WTC11 (cell line): ENCODE data around the gene ZFPL1. TPM values are rescaled to one million over a fixed set of nuclear protein-coding genes. Genes with fewer than 3 reads are reported as not detected.

Experiments used
- ATAC-seq: fragments of 200-7000 bp; cut with Tn5 transposase; 2 replicates; pipeline ENCODE4 v1.10.0; 2021; ENCODE audit warnings: mild to moderate bottlenecking, moderate library complexity
- CTCF ChIA-PET: fragments of 300-600 bp; sonication (Branson Sonifier 250); formaldehyde crosslinking; loops from one replicate; lab custom pipeline; 2021; ENCODE audit warnings: antibody characterized with exemption; lab: Charles Lee
- POLR2A ChIA-PET: fragments of 350-600 bp; sonication (Branson Sonifier 250); formaldehyde crosslinking; loops from one replicate; lab custom pipeline; 2021; ENCODE audit warnings: antibody characterized with exemption; lab: Charles Lee
- DNase-seq: peaks from one replicate; pipeline ENCODE4 v3.0.0; 2021; ENCODE audit warnings: low spot score
- H3K27ac Mint-ChIP-seq: 2 replicates; pipeline ENCODE4 v1.8.0; 2021; ENCODE audit warnings: mixed read lengths
- H3K27me3 Mint-ChIP-seq: 2 replicates; pipeline ENCODE4 v1.8.0; 2021; ENCODE audit warnings: low read depth, mild to moderate bottlenecking, moderate library complexity, mixed read lengths
- H3K36me3 Mint-ChIP-seq: 2 replicates; pipeline ENCODE4 v1.8.0; 2021; ENCODE audit warnings: mixed read lengths
- H3K4me1 Mint-ChIP-seq: 2 replicates; pipeline ENCODE4 v1.8.0; 2022; ENCODE audit warnings: mixed read lengths
- H3K4me3 Mint-ChIP-seq: 2 replicates; pipeline ENCODE4 v1.8.0; 2021; ENCODE audit warnings: mild to moderate bottlenecking, moderate library complexity, mixed read lengths
- H3K9me3 Mint-ChIP-seq: 2 replicates; pipeline ENCODE4 v1.8.0; 2021; ENCODE audit warnings: mixed read lengths
- AR ChIP-seq: fragments of 250-450 bp; sonication (Bioruptor Pico); IDR thresholded peaks from 2 replicates; pipeline ENCODE4 v1.9.0; 2021; ENCODE audit warnings: mild to moderate bottlenecking
- ARID4B ChIP-seq: sonication (generic); formaldehyde crosslinking; IDR thresholded peaks from 2 replicates; pipeline ENCODE4 v1.8.0; 2023; ENCODE audit warnings: missing genetic modification reagents, mild to moderate bottlenecking, borderline replicate concordance
- GTF2I ChIP-seq: fragments of 250-450 bp; sonication (Bioruptor Pico); conservative IDR thresholded peaks from 2 replicates; pipeline ENCODE4 v1.4.0; 2021; ENCODE audit warnings: mild to moderate bottlenecking
- NFYB ChIP-seq: sonication (generic); formaldehyde crosslinking; conservative IDR thresholded peaks from 2 replicates; pipeline ENCODE4 v1.8.0; 2022; ENCODE audit warnings: low read depth, missing genetic modification reagents
- ZBTB21 ChIP-seq: sonication (generic); formaldehyde crosslinking; IDR thresholded peaks from 2 replicates; pipeline ENCODE4 v1.8.1; 2023; ENCODE audit warnings: mild to moderate bottlenecking, missing genetic modification reagents, borderline replicate concordance
- total RNA-seq: library from RNA; stranded (reverse); gene quantifications from 3 replicates; pipeline ENCODE4 v1.2.3, GENCODE V29; 2021
- TF ChIP-seq, protein P1 (sequence below): sonication (generic); formaldehyde crosslinking; IDR thresholded peaks from 2 replicates; pipeline ENCODE4 v1.8.1; 2022; ENCODE audit warnings: mild to moderate bottlenecking, missing genetic modification reagents, moderate library complexity, borderline replicate concordance
- TF ChIP-seq, protein P2 (sequence below): fragments of 250-450 bp; sonication (Bioruptor Pico); IDR thresholded peaks from 2 replicates; pipeline ENCODE4 v1.9.0; 2021; ENCODE audit warnings: mild to moderate bottlenecking, borderline replicate concordance

Gene ZFPL1
- total RNA-seq, 1 experiment from 2014 or later, result 33.8 TPM

DNA sequence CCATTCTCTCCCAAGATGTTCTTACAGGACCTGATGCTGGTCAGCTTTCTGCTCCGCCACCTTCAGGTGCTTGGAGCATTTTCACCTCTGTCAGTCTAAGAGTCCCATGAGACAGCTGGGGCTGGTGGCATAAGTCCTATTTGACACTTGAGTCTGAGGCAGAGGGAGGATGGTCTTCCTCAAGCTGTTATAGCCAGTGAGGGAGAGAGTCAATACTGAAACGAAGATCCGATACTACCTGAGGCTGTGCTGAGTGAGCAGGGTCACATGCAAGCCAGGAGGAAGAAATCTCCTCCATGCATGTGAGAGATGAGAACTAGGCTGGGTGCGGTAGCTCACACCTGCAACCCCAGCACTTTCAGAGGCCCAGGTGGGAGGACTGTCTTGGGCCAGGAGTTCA lies 5.6 kb downstream of the ZFPL1 start:
- 0 out of 2 replicates have a peak, but pooled peaks cover 4% of the 10 kb centered on the region for H3K4me1 Mint-ChIP-seq
- H3K9me3 Mint-ChIP-seq, result no peaks in the 10 kb centered on the region
- CTCF ChIA-PET, result interaction anchor here (1.4 to 2.7 kb wide), 4 partner anchors 12 to 241 kb away, joined by 4 to 11 read pairs (median 7); partner anchors contain the start of gene ARL2
- H3K27ac Mint-ChIP-seq, result no peak overlapping the region
- no peak for ATAC-seq
- no peak for TF ChIP-seq AR (CRISPR knock-in tag)
- TF ChIP-seq, all 79 proteins: peak for 0
- peaks cover 3% of the 10 kb centered on the region for H3K36me3 Mint-ChIP-seq
- no peak for DNase-seq
- no peaks in the 10 kb centered on the region for H3K27me3 Mint-ChIP-seq
- POLR2A ChIA-PET, result interaction anchor here (0.6 kb wide), 1 partner anchor 60 kb away, joined by 3 read pairs; no protein-coding TSS in a partner anchor
- H3K4me3 Mint-ChIP-seq, result no peak overlapping the region

GRCh38 chr11:65090628-65091027 lies 6.6 kb downstream of the ZFPL1 start:
- H3K27ac Mint-ChIP-seq, result no peak overlapping the region

More at GRCh38 chr11:65090628-65091027, 6.6 kb downstream of the ZFPL1 start:
- Mint-ChIP-seq H3K4me1 (peaks cover under 1% of the 10 kb centered on the region), H3K4me3 (no peak overlapping the region), H3K9me3 (no peaks in the 10 kb centered on the region), H3K27me3 (no peaks in the 10 kb centered on the region), H3K36me3 (peaks cover 2% of the 10 kb centered on the region)
- ChIA-PET POLR2A (no interaction called here), CTCF (interaction anchor here (0.6 to 2.7 kb wide), 4 partner anchors 20 to 242 kb away, joined by 6 to 11 read pairs (median 7); partner anchors contain the start of gene ARL2)
- TF ChIP-seq GTF2I (no peak), ARID4B (CRISPR knock-in tag) (no peak), ZBTB21 (CRISPR knock-in tag) (no peak), NFYB (CRISPR knock-in tag) (no peak)
- TF ChIP-seq, protein P1, sequence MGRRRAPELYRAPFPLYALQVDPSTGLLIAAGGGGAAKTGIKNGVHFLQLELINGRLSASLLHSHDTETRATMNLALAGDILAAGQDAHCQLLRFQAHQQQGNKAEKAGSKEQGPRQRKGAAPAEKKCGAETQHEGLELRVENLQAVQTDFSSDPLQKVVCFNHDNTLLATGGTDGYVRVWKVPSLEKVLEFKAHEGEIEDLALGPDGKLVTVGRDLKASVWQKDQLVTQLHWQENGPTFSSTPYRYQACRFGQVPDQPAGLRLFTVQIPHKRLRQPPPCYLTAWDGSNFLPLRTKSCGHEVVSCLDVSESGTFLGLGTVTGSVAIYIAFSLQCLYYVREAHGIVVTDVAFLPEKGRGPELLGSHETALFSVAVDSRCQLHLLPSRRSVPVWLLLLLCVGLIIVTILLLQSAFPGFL, result no peak
- TF ChIP-seq, protein P2, sequence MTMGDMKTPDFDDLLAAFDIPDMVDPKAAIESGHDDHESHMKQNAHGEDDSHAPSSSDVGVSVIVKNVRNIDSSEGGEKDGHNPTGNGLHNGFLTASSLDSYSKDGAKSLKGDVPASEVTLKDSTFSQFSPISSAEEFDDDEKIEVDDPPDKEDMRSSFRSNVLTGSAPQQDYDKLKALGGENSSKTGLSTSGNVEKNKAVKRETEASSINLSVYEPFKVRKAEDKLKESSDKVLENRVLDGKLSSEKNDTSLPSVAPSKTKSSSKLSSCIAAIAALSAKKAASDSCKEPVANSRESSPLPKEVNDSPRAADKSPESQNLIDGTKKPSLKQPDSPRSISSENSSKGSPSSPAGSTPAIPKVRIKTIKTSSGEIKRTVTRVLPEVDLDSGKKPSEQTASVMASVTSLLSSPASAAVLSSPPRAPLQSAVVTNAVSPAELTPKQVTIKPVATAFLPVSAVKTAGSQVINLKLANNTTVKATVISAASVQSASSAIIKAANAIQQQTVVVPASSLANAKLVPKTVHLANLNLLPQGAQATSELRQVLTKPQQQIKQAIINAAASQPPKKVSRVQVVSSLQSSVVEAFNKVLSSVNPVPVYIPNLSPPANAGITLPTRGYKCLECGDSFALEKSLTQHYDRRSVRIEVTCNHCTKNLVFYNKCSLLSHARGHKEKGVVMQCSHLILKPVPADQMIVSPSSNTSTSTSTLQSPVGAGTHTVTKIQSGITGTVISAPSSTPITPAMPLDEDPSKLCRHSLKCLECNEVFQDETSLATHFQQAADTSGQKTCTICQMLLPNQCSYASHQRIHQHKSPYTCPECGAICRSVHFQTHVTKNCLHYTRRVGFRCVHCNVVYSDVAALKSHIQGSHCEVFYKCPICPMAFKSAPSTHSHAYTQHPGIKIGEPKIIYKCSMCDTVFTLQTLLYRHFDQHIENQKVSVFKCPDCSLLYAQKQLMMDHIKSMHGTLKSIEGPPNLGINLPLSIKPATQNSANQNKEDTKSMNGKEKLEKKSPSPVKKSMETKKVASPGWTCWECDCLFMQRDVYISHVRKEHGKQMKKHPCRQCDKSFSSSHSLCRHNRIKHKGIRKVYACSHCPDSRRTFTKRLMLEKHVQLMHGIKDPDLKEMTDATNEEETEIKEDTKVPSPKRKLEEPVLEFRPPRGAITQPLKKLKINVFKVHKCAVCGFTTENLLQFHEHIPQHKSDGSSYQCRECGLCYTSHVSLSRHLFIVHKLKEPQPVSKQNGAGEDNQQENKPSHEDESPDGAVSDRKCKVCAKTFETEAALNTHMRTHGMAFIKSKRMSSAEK (CRISPR knock-in tag), result no peak
- ATAC-seq (no peak), DNase-seq (no peak)
